Measurements from ENCODE around the gene ZNF580. TPM values are rescaled to one million over a fixed set of nuclear protein-coding genes. Genes with fewer than 3 reads are reported as not detected.

The ZNF580 gene
- total RNA-seq, 8 experiments from 2014 or later = 7.9 to 25.0 (median 11.1) TPM

DNA sequence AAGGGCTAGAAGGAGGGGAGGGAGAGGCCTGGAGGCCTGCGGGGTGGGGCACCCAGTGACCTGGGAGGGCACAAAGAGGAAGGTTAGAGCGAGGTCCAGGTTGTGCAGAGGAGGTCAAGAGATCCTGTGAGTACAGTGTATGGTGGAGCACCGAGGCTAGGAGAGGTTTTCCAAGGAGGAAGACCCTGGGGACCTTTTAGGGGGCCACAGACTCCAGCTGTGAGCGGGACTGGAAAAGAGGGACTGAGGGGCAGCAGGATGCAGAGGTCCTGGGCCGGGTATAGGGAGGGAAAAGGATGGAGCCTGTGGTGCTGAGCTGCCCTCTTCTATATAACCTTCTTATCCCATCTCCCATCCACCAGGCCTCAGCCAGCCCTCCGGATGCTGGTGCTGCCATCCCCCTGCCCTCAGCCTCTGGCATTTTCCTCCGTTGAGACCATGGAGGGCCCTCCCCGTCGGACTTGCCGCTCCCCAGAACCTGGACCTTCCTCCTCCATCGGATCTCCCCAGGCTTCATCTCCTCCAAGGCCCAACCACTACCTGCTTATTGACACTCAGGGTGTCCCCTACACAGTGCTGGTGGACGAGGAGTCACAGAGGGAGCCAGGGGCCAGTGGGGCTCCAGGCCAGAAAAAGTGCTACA, 3.5 kb downstream of the ZNF580 start:
- in situ Hi-C loops (cut with MboI; ENCODE audit: low pct_unique_long_range_greater_than_20kb in 2 of 9, low sequenced_read_pairs in 9 of 9, unreplicated experiment in 9 of 9) = loop anchor here in 3 of 9 experiments (25.0 kb wide), 1 partner anchor 507 kb away; the partner anchor contains the start of gene TNNT1 (in 3 of the 3)
- Histone ChIP-seq H3K4me3 (peak overlapping the region; percentile 81 to 99 (median 97)), H3K4me1 (replicated peaks in 1 of 2) (peaks cover 25 to 32% of the 10 kb centered on the region in 2 donors), H3K27ac (peak overlapping the region; percentile 38 to 90)
- no peak for ATAC-seq (replicated peaks in 6 of 8)
- 17 to 100% (median 78%) methylated on average over 1 to 6 of the region's 12 CpGs; no CpG with 5 or more reads in 3 of the 10 experiments for WGBS, 10 experiments

DNA sequence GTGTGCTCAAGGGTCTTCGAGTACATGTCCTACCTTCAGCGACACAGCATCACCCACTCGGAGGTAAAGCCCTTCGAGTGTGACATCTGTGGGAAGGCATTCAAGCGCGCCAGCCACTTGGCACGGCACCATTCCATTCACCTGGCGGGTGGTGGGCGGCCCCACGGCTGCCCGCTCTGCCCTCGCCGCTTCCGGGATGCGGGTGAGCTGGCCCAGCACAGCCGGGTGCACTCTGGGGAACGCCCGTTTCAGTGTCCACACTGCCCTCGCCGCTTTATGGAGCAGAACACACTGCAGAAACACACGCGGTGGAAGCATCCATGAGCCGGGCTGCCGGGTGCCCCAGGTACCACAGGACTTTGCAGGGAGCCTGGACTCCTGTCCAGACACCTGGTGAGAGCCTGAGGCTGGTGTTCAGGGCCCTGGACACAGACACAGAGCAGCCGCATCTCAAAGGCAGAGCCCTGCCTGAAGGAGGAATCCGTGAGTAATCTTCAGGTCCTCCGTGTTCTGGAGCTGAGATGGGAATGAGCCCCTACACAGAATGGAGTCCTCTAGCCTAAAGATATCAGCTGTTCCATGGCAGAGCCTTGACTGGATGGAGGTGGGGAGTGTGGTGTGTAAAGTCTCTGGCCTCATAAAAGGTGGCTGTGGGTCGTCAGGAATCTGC, 4.2 kb downstream of the ZNF580 start:
- WGBS, 10 experiments = 78 to 100% (median 94%) methylated on average over 1 to 13 of the region's 28 CpGs; no CpG with 5 or more reads in 6 of the 10 experiments
- peak overlapping the region in 2 of 5 donors; percentile 81 to 99 for H3K4me3 ChIP-seq
- ATAC-seq (replicated peaks in 6 of 8) = no peak
- H3K4me1 ChIP-seq (replicated peaks in 1 of 2) = peaks cover 24 to 29% of the 10 kb centered on the region in 2 donors
- H3K27ac ChIP-seq = no peak overlapping the region
- in situ Hi-C loops (cut with MboI; ENCODE audit: low pct_unique_long_range_greater_than_20kb in 2 of 9, low sequenced_read_pairs in 9 of 9, unreplicated experiment in 9 of 9) = loop anchor here in 3 of 9 experiments (25.0 kb wide), 1 partner anchor 508 kb away; the partner anchor contains the start of gene TNNT1 (in 3 of the 3)

DNA sequence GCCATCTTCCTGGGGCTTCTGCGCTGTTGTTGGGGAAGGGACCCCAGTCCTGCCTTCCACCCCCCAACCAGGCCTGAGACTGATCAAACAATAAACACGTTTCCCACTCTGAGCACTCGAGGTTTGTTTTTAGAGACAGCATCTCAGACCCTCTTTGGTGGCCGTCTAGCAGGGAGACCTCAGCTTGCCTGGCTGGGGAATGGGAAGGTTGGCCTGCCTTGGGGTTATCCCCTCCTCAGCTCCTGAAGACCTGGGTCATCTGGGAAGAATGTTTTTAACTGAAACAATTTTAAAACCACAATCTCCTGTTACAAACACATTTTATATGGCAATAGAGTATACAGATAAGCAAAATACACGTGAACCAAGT, 4.7 kb downstream of the ZNF580 start:
- Histone ChIP-seq H3K4me3 (no peak overlapping the region), H3K4me1 (replicated peaks in 1 of 2) (peaks cover 20 to 24% of the 10 kb centered on the region in 2 donors), H3K27ac (no peak overlapping the region)
- no peak for ATAC-seq (replicated peaks in 6 of 8)
- WGBS, 10 experiments = 77 to 100% (median 85%) methylated on average over 1 to 4 of the region's 5 CpGs; no CpG with 5 or more reads in 3 of the 10 experiments
- in situ Hi-C loops (cut with MboI; ENCODE audit: low pct_unique_long_range_greater_than_20kb in 2 of 9, low sequenced_read_pairs in 9 of 9, unreplicated experiment in 9 of 9) = loop anchor here in 3 of 9 experiments (25.0 kb wide), 1 partner anchor 508 kb away; the partner anchor contains the start of gene TNNT1 (in 3 of the 3)

DNA sequence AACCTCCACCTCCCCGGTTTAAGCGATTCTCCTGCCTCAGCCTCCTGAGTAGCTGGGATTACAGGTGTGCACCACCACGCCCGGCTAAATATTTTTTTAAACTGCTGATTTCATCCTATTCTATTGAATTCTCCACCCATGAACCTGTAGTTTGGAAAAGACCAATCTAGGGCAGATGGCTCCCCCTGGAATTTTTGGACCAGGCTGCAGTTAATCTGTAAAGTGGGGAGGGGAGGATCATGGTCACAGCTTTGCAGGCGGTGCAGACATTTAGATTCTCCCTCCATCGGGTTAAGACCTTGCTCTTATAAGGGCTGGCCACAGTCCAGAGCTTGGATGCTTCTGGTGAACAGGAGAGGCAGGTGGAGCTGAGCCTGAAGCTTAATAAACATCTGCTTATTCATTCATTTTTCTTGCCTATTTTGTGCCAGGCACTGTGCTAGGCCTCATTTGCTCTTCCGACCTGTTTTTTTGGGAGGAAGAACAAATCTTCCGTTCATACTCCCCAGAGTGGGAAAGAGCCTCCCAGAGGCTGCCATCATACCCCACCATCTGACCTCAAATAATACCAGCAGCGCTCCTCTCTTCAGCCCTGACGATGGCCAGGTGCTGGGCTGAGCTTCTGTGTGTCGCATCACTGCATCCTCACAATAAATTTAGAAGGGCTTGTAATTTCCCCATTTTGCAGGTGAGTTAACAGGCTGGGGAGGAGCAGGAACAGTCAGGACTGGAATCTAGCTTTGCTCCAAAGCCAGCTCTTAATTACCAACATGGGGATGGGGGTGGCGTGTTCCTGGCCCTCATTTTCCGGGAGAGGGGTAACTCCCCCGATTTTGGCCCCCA, 6.3 kb downstream of the ZNF580 start:
- WGBS, 10 experiments = 30 to 66% (median 54%) methylated on average over 2 to 8 of the region's 14 CpGs; no CpG with 5 or more reads in 3 of the 10 experiments
- Histone ChIP-seq H3K27ac (peak overlapping the region; percentile 95 to 98), H3K4me1 (replicated peaks in 1 of 2) (peaks cover 20 to 24% of the 10 kb centered on the region in 2 donors), H3K4me3 (peak overlapping the region; percentile 74 to 99 (median 93))
- in situ Hi-C loops (cut with MboI; ENCODE audit: low pct_unique_long_range_greater_than_20kb in 2 of 9, low sequenced_read_pairs in 9 of 9, unreplicated experiment in 9 of 9) = loop anchor here in 3 of 9 experiments (25.0 kb wide), 1 partner anchor 510 kb away; the partner anchor contains the start of gene TNNT1 (in 3 of the 3)
- no peak for ATAC-seq (replicated peaks in 6 of 8)

DNA sequence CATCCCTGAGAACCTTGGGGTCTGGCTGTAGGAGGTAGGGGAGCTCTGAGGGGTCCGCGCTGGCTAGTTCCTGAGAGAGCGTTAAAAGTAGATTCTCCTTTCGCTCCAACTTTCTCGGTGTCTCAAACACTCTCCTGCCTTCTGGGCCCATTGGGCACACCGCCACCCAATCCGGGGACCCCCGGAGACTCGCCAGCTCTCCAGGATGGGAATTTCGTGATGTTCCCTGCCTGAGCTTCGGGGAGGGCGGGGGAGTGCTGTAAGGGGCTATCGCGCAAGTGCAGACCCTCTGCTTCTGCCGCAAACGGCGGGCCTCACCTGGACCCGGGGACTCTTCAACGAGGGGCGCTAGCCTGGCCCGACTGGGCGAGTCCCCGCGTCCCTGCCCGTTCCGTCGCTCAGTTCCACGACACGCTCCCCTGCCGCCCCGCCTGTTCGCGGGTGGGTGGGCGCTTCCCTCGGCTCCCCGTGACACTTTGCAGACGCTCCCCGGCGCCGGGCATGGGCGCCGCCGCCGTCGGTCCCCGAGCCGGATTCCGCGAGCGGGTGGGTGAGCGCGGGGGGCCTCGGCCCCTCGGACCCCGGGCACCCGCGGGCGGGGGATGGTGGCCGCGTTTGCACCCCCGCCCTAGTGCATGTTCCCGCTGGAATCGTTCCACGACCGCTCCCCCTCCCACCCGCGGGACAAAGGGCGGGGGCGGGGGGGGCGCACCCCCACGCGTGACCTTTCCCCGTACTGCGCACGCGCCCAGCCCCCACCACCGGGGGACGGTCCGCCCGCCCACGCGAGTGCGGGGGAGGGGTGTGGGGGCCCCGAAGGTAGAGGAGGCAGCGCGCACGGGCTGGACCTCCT, 7.2 kb downstream of the ZNF580 start, which contains the start of gene CCDC106:
Gene CCDC106, plus strand, starts transcription at position 481 of the 853 bp plus-strand sequence. CDS start 835 bp downstream, outside the sequence.
- in situ Hi-C loops (cut with MboI; ENCODE audit: low pct_unique_long_range_greater_than_20kb in 2 of 9, low sequenced_read_pairs in 9 of 9, unreplicated experiment in 9 of 9) = loop anchor here in 3 of 9 experiments (25.0 kb wide), 1 partner anchor 511 kb away; the partner anchor contains the start of gene TNNT1 (in 3 of the 3)

DNA sequence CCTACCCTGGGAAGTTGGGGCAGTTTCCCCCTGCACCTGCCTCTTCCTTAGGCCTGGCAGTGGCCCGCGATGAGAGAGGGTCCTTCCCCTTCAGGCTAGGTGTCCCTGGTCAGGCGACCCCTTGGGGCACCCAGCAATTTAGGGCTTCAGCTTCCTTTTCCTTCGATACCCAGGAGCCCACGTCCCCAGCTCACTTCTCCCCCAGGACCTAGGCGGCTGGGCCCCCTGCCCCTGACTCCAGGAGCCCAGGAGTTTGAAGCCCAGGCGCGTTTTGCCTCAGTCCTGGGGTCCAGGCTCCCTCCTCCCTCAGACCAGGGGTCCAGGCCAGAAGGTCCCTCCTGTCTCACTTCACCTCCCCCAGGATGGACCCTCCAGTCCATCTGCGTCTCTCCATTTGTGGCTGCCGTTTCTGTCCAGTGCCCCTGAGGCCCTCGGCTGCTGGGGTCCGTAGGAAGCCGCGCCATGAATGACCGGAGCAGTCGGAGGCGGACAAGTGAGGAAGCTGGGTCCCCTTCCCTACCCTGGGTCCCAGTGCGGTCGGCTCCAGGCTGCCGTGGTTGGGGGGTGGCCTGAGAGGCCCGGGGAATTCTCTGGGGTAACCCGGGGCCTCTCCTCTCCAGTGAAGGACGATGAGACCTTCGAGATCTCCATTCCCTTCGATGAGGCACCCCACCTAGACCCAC, 7.9 kb downstream of the ZNF580 start:
- in situ Hi-C loops (cut with MboI; ENCODE audit: low pct_unique_long_range_greater_than_20kb in 2 of 9, low sequenced_read_pairs in 9 of 9, unreplicated experiment in 9 of 9) = loop anchor here in 3 of 9 experiments (25.0 kb wide), 1 partner anchor 511 kb away; the partner anchor contains the start of gene TNNT1 (in 3 of the 3)
- peak in 1 of 8 experiments; percentile 14 for ATAC-seq (replicated peaks in 6 of 8)
- peaks cover 11 to 15% of the 10 kb centered on the region in 2 donors for H3K4me1 ChIP-seq (replicated peaks in 1 of 2)
- 10 to 100% methylated on average over 1 to 6 of the region's 25 CpGs; no CpG with 5 or more reads in 8 of the 10 experiments for WGBS, 10 experiments
- peak overlapping the region in 1 of 2 donors; percentile 98 for H3K27ac ChIP-seq
- H3K4me3 ChIP-seq = peak overlapping the region; percentile 74 to 99 (median 93)

More for the DNA sequence above, 7.2 kb downstream of the ZNF580 start, which contains the start of gene CCDC106:
- Histone ChIP-seq H3K4me3 (peak within 1 kb of the TSS; percentile 74 to 99 (median 93)), H3K4me1 (replicated peaks in 1 of 2) (peaks cover 14 to 17% of the 10 kb centered on the region in 2 donors), H3K27ac (peak within 1 kb of the TSS; percentile 95 to 98)
- ATAC-seq (replicated peaks in 6 of 8) = peak; percentile 11 to 77 (median 64)
- WGBS, 10 experiments = 0 to 6% (median 0%) methylated on average over 1 to 6 of the region's 87 CpGs; no CpG with 5 or more reads in 6 of the 10 experiments

DNA sequence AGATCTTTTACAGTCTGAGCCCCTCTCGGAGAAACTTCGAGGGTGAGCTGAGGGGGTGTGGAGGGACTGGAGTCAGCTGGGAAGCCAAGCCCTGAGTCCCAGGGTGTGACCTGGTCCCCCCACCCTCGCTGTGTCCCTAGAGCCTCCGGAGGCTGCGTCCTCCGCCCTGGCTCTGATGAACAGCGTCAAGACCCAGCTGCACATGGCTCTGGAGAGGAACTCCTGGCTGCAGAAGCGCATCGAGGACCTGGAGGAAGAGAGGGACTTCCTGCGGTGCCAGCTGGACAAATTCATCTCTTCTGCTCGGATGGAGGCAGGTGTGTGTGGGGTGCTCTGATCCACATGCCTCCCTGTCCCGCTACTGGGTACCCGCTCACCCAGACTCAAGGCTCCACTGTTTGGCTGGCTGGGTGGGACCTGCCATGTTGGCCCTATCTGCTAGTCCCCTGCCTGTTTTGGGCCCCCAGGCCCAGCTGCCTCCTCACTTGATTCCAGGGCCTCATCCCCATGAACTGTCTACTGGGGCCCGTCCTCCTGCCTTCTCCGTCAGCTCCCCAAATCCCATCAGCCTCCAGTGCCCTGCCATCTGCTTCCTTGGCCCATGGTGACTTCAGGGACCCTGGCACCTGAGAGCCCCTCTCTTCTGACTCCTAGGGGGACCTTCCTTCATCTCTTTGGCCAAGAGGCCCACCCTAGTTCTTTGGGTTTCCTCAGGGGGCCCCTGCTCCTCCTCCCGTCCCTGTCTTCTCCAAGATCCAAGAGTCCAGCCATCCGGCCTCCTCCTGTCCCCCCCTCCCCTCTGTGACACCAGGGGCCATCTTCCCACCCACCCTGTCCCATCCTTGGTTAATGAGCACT, 8.7 kb downstream of the ZNF580 start:
- Histone ChIP-seq H3K4me1 (replicated peaks in 1 of 2) (peaks cover 7 to 11% of the 10 kb centered on the region in 2 donors), H3K4me3 (peak overlapping the region in 4 of 5 donors; percentile 82 to 99 (median 96)), H3K27ac (no peak overlapping the region)
- 68 to 100% (median 89%) methylated on average over 1 to 8 of the region's 17 CpGs; no CpG with 5 or more reads in 5 of the 10 experiments for WGBS, 10 experiments
- in situ Hi-C loops (cut with MboI; ENCODE audit: low pct_unique_long_range_greater_than_20kb in 2 of 9, low sequenced_read_pairs in 9 of 9, unreplicated experiment in 9 of 9) = loop anchor here in 3 of 9 experiments (25.0 kb wide), 1 partner anchor 512 kb away; the partner anchor contains the start of gene TNNT1 (in 3 of the 3)
- ATAC-seq (replicated peaks in 6 of 8) = peak in 1 of 8 experiments; percentile 1

DNA sequence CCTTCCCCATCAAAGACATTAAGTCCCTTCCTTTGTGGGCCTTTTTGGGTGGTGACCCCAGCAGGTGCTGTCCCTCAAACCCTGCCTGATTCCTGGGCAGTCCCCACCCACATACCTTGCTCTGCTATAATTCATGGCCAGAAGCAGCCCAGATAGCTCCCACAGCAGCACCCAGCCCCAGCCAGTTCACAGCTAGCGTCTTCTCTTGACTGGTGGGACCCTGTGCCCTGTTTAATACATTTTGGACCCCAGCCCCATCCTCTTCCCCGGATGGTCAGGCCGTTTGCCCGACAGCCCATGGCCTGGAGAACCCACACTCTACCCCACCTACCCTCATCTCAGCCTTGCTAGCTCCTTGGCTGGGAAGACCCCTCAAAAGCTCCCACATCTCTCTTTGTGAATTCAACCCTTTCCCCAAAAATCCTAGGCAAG, 9.3 kb downstream of the ZNF580 start:
- ATAC-seq (replicated peaks in 6 of 8) = no peak
- in situ Hi-C loops (cut with MboI; ENCODE audit: low pct_unique_long_range_greater_than_20kb in 2 of 9, low sequenced_read_pairs in 9 of 9, unreplicated experiment in 9 of 9) = no loop called here
- Histone ChIP-seq H3K4me1 (replicated peaks in 1 of 2) (peaks cover 6 to 11% of the 10 kb centered on the region in 2 donors), H3K27ac (no peak overlapping the region), H3K4me3 (no peak overlapping the region)
- WGBS, 10 experiments = 92 to 100% (median 100%) methylated on average over 1 to 2 of the region's 4 CpGs; no CpG with 5 or more reads in 6 of the 10 experiments

DNA sequence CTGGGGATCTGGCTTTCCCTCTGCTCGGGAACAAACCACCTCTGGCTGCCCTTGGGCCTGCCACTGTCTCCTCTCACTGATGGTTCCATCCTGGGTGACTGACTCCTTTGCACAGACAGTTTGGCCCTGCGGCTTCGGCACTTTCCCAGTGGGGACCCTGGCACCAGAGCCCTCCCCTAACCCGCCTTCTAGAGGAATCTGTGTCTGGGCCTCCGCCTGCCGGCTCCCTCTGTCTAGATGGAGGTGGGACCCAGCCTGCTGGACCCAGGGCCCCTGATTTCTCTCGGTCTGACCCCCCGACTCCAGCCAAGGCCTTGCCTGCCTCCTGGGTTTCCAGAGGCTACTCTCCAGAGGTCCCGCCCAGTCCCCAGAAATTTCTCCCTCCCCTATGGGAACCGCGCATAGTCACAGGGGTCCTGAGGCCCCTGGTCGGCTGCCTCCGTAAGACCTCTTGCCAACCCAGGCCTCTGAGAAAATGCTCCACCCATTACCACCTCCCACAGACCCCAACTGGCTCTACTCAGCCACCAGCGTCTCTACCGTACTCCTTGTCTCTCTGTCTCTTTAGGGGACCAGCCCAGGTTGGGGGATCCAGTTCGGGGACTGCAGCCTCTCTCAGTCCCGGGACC, 9.9 kb downstream of the ZNF580 start:
- no peak for ATAC-seq (replicated peaks in 6 of 8)
- Histone ChIP-seq H3K4me1 (replicated peaks in 1 of 2) (peaks cover 6 to 11% of the 10 kb centered on the region in 2 donors), H3K27ac (no peak overlapping the region), H3K4me3 (no peak overlapping the region)
- whole genome bisulfite sequencing, 10 experiments = 40 to 100% (median 92%) methylated on average over 1 to 5 of the region's 17 CpGs; no CpG with 5 or more reads in 1 of the 10 experiments
- in situ Hi-C loops (cut with MboI; ENCODE audit: low pct_unique_long_range_greater_than_20kb in 2 of 9, low sequenced_read_pairs in 9 of 9, unreplicated experiment in 9 of 9) = no loop called here

DNA sequence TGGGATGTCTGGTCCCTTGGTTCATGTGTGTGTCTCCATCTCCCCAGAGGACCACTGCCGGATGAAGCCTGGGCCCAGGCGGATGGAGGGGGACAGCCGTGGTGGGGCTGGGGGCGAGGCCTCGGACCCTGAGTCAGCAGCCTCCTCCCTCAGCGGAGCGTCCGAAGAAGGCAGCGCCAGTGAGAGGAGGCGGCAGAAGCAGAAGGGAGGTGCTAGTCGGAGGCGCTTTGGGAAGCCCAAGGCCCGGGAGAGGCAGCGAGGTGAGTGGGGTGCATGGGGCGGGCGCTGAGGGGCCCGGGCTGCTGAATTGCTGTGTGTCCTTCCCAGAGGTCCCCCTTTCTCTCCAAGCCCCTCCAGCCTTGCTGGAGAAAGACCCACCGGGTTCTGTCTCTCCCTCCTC, 10.4 kb downstream of the ZNF580 start:
- in situ Hi-C loops (cut with MboI; ENCODE audit: low pct_unique_long_range_greater_than_20kb in 2 of 9, low sequenced_read_pairs in 9 of 9, unreplicated experiment in 9 of 9) = no loop called here
- ATAC-seq (replicated peaks in 6 of 8) = no peak
- Histone ChIP-seq H3K27ac (no peak overlapping the region), H3K4me3 (no peak overlapping the region), H3K4me1 (replicated peaks in 1 of 2) (peaks cover 6 to 11% of the 10 kb centered on the region in 2 donors)
- 97% methylated on average over 5 of the region's 18 CpGs; no CpG with 5 or more reads in 9 of the 10 experiments for WGBS, 10 experiments

All from motor neuron (in vitro differentiated cells).